Pons (tissue), 1 donor: ENCODE data around the gene CAMK2D.
"Not testable (repeated sequence)": the region's sequence is repeated elsewhere in the genome, so short reads cannot be mapped to it uniquely, and the experiment has no call there.

Source experiments
- DNase-seq: peaks from one replicate; pipeline ENCODE4 v3.0.0-alpha.2; 2016; ENCODE audit warnings: low spot score

Gene CAMK2D

GRCh38 chr4:113761620-113762185, at the start of gene CAMK2D:
Gene CAMK2D (minus strand): TSS chr4:113761738. CDS start chr4:113761068, 670 bp downstream.
- peak; percentile 97 for DNase-seq

GRCh38 chr4:113810906-113811305, 49.4 kb upstream of the CAMK2D start:
- DNase-seq = no peak

DNA sequence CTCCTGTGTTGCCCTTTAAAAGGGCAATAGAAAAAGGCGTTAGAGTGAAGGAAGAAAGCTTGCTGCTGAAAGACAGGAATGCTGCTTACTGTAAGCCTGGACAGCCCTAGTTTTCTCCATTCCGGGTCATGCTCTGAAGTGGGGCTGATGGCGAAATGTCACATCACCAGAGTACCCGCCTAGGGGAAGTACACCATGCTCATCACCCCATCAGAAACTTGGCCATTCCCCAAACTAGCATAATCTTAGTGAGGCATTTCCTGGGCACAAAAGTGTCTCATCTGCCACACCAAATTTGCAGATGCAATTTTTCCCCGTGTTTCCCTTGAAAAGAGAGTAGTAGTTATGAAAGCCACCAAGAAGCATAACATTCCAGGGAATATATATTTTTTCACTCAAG, 47.8 kb upstream of the CAMK2D start:
- peak; percentile 74 for DNase-seq

DNA sequence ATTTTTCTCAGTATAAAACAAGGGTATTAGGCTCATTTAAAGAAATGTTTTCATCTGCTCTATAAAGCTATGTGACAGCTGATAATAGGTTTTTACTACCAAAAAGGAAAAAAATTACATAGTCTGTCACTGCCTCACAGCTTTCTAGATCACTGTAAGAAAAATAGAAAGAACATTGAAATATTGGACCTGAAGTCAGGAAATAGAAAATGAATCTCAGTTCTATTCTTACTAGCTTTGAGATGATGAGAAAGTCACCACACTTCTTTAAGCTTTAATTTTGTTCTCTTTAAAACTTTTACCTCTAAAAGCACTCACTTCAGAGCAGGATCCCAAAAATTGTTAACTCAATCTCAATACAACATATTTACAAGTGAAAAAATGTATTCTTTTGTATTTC, 45.3 kb upstream of the CAMK2D start:
- DNase-seq = no peak

DNA sequence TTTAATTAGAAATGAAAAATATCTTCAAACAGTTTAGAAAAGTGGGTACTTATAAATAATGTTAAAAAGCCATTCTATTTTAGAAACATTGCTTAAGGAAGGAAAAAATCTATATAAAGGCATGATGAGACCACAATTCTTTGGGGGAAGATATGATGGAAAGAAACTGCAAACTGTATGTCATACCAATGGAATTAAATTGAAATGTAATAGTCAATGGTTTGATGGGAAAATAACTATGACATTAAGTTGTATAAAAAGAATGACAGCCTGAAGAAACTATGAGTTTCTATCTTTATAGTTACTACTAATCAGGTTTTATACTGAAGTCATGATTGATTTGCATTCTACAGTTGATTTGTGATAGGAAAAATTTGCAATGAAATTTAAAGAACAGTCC, 40.3 kb upstream of the CAMK2D start:
- no peak for DNase-seq

DNA sequence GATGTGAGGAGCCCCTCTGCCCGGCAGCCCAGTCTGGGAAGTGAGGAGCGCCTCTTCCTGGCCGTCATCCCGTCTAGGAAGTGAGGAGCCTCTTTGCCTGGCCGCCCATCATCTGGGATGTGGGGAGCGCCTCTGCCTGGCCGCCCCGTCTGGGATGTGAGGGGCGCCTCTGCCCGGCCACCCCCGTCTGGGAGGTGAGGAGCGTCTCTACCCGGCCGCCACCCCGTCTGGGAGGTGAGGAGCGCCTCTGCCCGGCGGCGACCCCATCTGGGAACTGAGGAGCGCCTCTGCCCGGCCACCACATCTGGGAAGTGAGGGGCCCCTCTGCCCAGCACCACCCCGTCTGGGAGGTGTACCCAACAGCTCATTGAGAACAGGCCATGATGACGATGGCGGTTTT, 34.8 kb upstream of the CAMK2D start:
- DNase-seq = not testable (repeated sequence)

GRCh38 chr4:113790478-113790877, 28.9 kb upstream of the CAMK2D start:
- peak; percentile 79 for DNase-seq

GRCh38 chr4:113788888-113789287, 27.4 kb upstream of the CAMK2D start:
- no peak for DNase-seq

DNA sequence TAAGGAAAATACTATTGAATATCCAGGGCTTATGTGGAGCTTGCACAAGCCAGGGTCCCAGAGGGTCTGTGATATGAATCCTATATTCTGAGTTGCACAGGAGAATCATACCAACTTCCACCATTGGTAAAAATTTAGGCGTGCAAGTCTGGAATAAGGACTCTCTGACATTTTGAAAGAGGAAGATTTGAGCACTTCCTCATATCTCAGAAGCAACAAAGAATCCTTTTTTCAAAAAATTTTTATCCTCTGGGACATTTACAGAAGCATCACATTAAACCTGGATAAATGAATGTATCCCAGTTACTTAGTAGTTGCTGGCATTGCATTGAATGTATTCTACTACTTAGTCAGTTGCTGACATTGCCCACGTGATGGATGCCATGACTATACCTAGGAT, 24.2 kb upstream of the CAMK2D start:
- peak; percentile 35 for DNase-seq

DNA sequence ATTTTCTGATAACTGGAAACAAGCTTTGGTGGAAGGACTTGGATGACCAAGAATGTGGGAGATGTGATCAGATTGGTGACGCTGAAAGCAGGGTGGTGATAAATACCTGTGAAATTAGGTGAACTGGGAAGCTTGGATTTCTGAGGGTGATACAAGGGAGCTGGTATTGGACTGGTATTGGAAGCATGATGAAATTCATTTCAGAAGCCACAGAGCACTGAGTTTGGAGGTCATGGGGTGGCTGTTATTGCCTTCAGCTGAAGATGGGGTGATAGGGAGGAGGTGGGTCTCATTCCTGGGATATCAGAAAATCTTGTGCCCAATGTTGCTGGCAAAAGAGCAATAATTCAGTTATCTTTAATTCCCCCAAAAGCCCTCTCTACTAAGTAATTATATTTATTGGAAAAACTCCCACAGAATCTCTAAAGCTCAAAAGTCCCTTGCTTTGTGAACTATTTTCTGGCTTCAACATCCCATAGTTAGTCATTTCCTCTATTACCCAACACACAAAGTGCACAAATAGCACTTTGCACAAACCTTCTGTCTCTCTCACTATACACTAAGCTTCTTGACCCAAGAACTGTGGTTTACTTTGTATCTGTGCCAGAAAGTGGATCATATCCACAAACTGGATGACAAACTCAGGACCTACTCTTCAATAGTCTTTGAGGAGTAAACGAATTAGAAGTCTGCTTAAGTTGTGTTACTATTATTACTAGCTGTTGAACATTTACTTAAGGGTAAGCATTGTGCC, 23.1 kb upstream of the CAMK2D start:
- peak; percentile 86 for DNase-seq

- DNase-seq = no peak
Observed at GRCh38 chr4:113783701-113784100, 22.2 kb upstream of the CAMK2D start.

DNA sequence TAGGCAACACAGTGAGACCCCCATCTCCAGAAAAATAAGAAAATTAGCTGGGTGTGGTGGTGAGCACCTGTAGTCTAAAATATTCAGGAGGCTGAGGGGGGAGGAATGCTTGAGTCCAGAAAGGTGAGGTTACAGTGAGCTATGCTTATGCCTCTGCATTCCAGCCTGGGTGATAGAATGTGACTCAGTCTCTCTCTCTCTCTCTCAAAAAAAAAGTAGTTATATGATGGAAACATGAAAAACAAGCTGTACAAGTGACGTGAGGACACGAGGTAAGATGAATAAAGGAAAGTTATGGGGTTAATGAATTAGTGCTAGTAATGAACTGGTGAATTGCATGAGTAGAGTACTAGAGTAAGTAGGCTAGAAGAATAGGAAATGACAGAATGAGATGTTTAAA, 21.8 kb upstream of the CAMK2D start:
- no peak for DNase-seq

DNA sequence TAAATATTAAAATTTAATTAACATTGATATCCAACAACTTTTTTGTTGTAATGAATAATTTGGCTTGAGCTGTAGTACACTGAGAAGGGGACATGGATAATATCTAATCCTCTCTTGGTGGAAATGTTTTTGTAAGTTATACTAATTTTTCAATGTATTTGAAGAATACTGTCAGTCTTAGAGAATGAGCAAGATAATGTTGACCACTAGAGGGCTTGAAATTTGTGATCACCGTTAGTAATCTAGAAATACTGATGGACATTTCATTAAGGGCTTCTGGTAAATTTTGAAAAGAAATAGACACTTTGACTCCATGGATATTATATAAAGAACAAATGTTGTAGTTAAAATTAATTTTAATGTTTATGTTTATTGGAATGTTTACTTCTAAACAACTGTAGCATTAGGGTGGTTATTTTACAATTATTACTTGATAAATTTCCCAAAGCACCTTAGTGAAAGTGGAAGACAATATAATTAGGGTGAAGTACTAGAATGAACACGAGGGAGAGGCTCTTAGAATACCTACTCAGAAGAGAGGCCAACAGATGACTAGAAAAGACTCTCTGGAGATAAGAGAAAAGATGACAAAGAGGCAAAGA, 20.0 kb upstream of the CAMK2D start:
- DNase-seq = peak; percentile 64

DNA sequence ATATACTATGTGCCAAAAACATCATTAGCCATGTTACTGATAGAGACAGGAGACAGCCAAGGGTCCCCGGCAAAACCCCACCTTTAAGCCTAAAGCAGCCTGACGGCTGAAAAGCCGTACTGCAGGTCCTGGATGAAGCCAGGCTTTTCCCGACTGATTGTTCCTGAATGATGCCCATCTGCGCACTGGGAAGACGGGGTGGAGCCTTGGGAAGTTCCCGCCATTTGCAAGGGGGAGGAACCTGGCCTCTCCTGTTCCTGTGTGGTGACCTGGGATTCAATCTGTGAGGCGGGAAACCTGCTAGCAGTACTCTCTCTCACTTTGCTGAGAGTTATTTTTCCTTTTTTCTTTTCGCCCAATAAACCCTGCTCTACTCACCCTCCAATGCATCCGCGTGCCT, 15.1 kb upstream of the CAMK2D start:
- no peak for DNase-seq

GRCh38 chr4:113776016-113776415, 14.5 kb upstream of the CAMK2D start:
- DNase-seq = no peak

GRCh38 chr4:113773756-113774155, 12.2 kb upstream of the CAMK2D start:
- no peak for DNase-seq

DNA sequence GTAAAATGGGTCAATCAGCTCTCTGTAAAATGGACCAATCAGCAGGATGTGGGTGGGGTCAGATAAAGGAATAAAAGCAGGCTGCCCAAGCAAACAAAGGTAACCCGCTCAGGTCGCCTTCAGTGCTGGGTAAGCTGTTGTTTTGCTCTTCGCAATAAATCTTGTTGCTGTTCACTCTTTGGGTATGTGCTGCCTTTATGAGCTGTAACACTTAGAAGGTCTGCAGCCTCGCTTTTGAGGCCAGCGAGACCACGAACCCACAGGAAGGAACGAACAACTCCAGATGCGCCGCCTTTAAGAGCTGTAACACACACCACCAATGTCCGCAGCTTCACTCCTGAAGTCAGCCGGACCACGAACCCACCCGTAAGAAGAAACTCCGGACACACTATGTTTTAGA, 11.5 kb upstream of the CAMK2D start:
- no peak for DNase-seq

DNA sequence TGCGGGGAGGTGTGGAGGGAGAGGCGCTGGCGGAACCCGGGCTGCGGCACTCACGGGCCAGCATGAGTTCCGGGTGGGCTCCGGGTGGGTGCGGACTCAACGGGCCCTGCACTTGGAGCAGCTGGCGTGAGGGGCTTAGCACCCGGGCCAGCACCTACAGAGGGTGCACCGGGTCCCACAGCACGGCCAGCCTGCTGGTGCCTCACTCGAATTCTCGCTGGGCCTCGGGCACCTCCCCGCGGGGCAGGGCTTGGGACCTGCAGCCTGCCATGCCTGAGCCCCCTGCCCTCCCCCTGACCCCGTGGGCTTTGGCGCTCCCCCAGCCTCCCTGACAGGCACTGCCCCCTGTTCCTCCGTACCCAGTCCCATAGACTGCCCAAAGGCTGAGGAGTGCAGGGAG, 10.8 kb upstream of the CAMK2D start:
- no peak for DNase-seq

GRCh38 chr4:113769744-113770143, 8.2 kb upstream of the CAMK2D start:
- no peak for DNase-seq

- DNase-seq = no peak
Observed at GRCh38 chr4:113768952-113769351, 7.4 kb upstream of the CAMK2D start.

DNA sequence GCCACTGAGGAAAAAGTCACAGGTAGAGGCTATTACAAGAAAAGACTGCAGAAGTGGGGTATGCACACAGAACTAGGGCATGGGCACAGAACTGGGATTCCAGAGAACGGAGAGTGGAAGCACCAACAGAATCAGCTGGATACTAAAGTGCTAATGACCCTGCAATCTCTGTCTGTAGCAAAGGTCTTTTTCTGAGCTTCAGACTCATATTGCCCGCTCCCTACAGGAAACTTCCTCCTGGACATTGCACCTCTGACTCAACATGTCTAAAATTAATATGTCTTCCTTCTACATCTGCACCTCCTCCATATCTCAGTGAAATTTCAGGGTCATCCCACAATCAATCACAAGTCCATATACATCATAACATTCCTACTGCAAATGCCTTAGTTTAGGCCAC, 5.3 kb upstream of the CAMK2D start:
- no peak for DNase-seq

GRCh38 chr4:113764720-113765264, 3.3 kb upstream of the CAMK2D start:
- DNase-seq = no peak

- DNase-seq = not testable (repeated sequence)
Observed at GRCh38 chr4:113763923-113764322, 2.4 kb upstream of the CAMK2D start.

DNA sequence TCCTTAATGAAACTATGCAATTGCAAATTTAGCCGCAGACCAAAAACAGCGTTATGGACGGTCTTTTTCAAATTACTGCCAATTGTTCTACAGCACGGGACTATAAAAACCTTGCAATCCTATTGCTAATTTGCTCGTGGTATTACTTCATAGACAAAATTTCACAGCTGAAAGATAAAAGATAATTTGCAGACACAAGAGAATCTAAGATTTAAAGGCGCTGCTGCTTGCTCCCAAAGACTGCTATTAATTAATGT, 1.4 kb upstream of the CAMK2D start:
- no peak for DNase-seq
